HL-60 (cell line): ENCODE data around the gene CADM2.

ENCODE experiments used
- CTCF ChIP-seq: IDR thresholded peaks from one replicate; pipeline ENCODE4 v1.5.1; 2011; ENCODE audit warnings: low read length, control low read depth, inconsistent platforms; ENCODE audit not compliant: insufficient read depth
- REST ChIP-seq: IDR thresholded peaks from 2 replicates; pipeline ENCODE4 v1.6.1; 2012; ENCODE audit warnings: low read depth; ENCODE audit not compliant: insufficient replicate concordance

- TF ChIP-seq REST (no peak), CTCF (no peak)
These were observed 339.2 kb downstream of the CADM2 start for GRCh38 chr3:85298032-85298431.
